ENCODE data around the gene APBB1IP.

The APBB1IP gene

GRCh38 chr10:26451903-26452302 lies 13.8 kb downstream of the APBB1IP start:
- no peak for TF ChIP-seq CTCF (conservative IDR thresholded peaks at IDR 0.05; ENCODE audit: low read depth, low read length)
- H3K4me3 ChIP-seq (ENCODE audit: low read depth, low read length) = no peak overlapping the region
- no peak for DNase-seq (ENCODE audit: low read depth)

GRCh38 chr10:26453850-26454249 lies 15.7 kb downstream of the APBB1IP start:
- H3K4me3 ChIP-seq (ENCODE audit: low read depth, low read length) = no peak overlapping the region
- DNase-seq (ENCODE audit: low read depth) = no peak
- TF ChIP-seq CTCF (conservative IDR thresholded peaks at IDR 0.05; ENCODE audit: low read depth, low read length) = no peak

GRCh38 chr10:26454891-26455290 lies 16.8 kb downstream of the APBB1IP start:
- no peak overlapping the region for H3K4me3 ChIP-seq (ENCODE audit: low read depth, low read length)
- no peak for DNase-seq (ENCODE audit: low read depth)
- TF ChIP-seq CTCF (conservative IDR thresholded peaks at IDR 0.05; ENCODE audit: low read depth, low read length) = no peak

GRCh38 chr10:26455567-26456315 lies 17.6 kb downstream of the APBB1IP start:
- no peak overlapping the region for H3K4me3 ChIP-seq (ENCODE audit: low read depth, low read length)
- no peak for TF ChIP-seq CTCF (conservative IDR thresholded peaks at IDR 0.05; ENCODE audit: low read depth, low read length)
- DNase-seq (ENCODE audit: low read depth) = no peak

GRCh38 chr10:26457088-26457487 lies 18.9 kb downstream of the APBB1IP start:
- H3K4me3 ChIP-seq (ENCODE audit: low read depth, low read length) = no peak overlapping the region
- TF ChIP-seq CTCF (conservative IDR thresholded peaks at IDR 0.05; ENCODE audit: low read depth, low read length) = no peak

GRCh38 chr10:26460736-26461135 lies 22.6 kb downstream of the APBB1IP start:
- H3K4me3 ChIP-seq (ENCODE audit: low read depth, low read length) = no peak overlapping the region
- no peak for TF ChIP-seq CTCF (conservative IDR thresholded peaks at IDR 0.05; ENCODE audit: low read depth, low read length)
- DNase-seq (ENCODE audit: low read depth) = no peak

More at GRCh38 chr10:26457088-26457487, 18.9 kb downstream of the APBB1IP start:
- DNase-seq (ENCODE audit: low read depth) = no peak

- no peak for DNase-seq (ENCODE audit: low read depth)
- H3K4me3 ChIP-seq (ENCODE audit: low read depth, low read length) = no peak overlapping the region
- no peak for TF ChIP-seq CTCF (conservative IDR thresholded peaks at IDR 0.05; ENCODE audit: low read depth, low read length)
These were observed 25.8 kb downstream of the APBB1IP start for GRCh38 chr10:26463986-26464385.

Data from choroid plexus epithelial cell (primary cell).